HEK293 (cell line): ENCODE results near the gene CLPSL1.

Experiments
- EGR2 ChIP-seq: fragments of 450-650 bp; formaldehyde crosslinking; IDR thresholded peaks from 2 replicates; pipeline ENCODE4 v1.5.1; 2016; ENCODE audit warnings: low read depth, missing biosample characterization, missing genetic modification characterization
- GLIS1 ChIP-seq: fragments of 450-650 bp; formaldehyde crosslinking; IDR thresholded peaks from 2 replicates; pipeline ENCODE4 v1.5.1; 2016; ENCODE audit warnings: missing biosample characterization, missing genetic modification characterization
- HIC1 ChIP-seq: fragments of 450-650 bp; formaldehyde crosslinking; IDR thresholded peaks from 2 replicates; pipeline ENCODE4 v1.5.1; 2016; ENCODE audit warnings: missing biosample characterization, missing genetic modification characterization
- INSM2 ChIP-seq: fragments of 450-650 bp; formaldehyde crosslinking; IDR thresholded peaks from 2 replicates; pipeline ENCODE4 v1.5.1; 2016; ENCODE audit warnings: missing biosample characterization, missing genetic modification characterization
- KLF9 ChIP-seq: fragments of 450-650 bp; formaldehyde crosslinking; IDR thresholded peaks from 2 replicates; pipeline ENCODE4 v1.5.1; 2016; ENCODE audit warnings: missing biosample characterization, missing genetic modification characterization, low read depth
- PRDM4 ChIP-seq: fragments of 450-650 bp; formaldehyde crosslinking; IDR thresholded peaks from 2 replicates; pipeline ENCODE4 v1.5.1; 2017; ENCODE audit warnings: missing biosample characterization, missing genetic modification characterization
- ZBTB49 ChIP-seq: fragments of 450-650 bp; formaldehyde crosslinking; IDR thresholded peaks from 2 replicates; pipeline ENCODE4 v1.5.1; 2016; ENCODE audit warnings: missing biosample characterization, missing genetic modification characterization, low read depth
- ZEB2 ChIP-seq: fragments of 450-650 bp; formaldehyde crosslinking; IDR thresholded peaks from 2 replicates; pipeline ENCODE4 v1.5.1; 2016; ENCODE audit warnings: missing biosample characterization, missing genetic modification characterization
- ZNF10 ChIP-seq: fragments of 450-650 bp; formaldehyde crosslinking; IDR thresholded peaks from 2 replicates; pipeline ENCODE4 v1.5.1; 2017; ENCODE audit warnings: missing biosample characterization, missing genetic modification characterization
- ZNF2 ChIP-seq: fragments of 450-650 bp; formaldehyde crosslinking; IDR thresholded peaks from 2 replicates; pipeline ENCODE4 v1.5.1; 2016; ENCODE audit warnings: missing biosample characterization, missing genetic modification characterization
- ZNF221 ChIP-seq: fragments of 450-650 bp; formaldehyde crosslinking; IDR thresholded peaks from 2 replicates; pipeline ENCODE4 v1.5.1; 2017; ENCODE audit warnings: missing biosample characterization, missing genetic modification characterization, borderline replicate concordance
- ZNF24 ChIP-seq: fragments of 450-650 bp; formaldehyde crosslinking; IDR thresholded peaks from 2 replicates; pipeline ENCODE4 v1.5.1; 2016; ENCODE audit warnings: missing biosample characterization, missing genetic modification characterization
- ZNF341 ChIP-seq: fragments of 450-650 bp; formaldehyde crosslinking; IDR thresholded peaks from 2 replicates; pipeline ENCODE4; 2016; ENCODE audit warnings: low read depth, missing biosample characterization, missing genetic modification characterization
- ZNF354C ChIP-seq: fragments of 450-650 bp; formaldehyde crosslinking; IDR thresholded peaks from 2 replicates; pipeline ENCODE4 v1.5.1; 2016; ENCODE audit warnings: missing biosample characterization, missing genetic modification characterization, low read depth, borderline replicate concordance
- ZNF362 ChIP-seq: fragments of 450-650 bp; formaldehyde crosslinking; IDR thresholded peaks from 2 replicates; pipeline ENCODE4 v1.5.1; 2016; ENCODE audit warnings: missing biosample characterization, missing genetic modification characterization
- ZNF404 ChIP-seq: fragments of 450-650 bp; formaldehyde crosslinking; IDR thresholded peaks from 2 replicates; pipeline ENCODE4 v1.5.1; 2017; ENCODE audit warnings: missing biosample characterization, missing genetic modification characterization
- ZNF433 ChIP-seq: fragments of 450-650 bp; formaldehyde crosslinking; IDR thresholded peaks from 2 replicates; pipeline ENCODE4 v1.5.1; 2016; ENCODE audit warnings: missing biosample characterization, missing genetic modification characterization, low read depth
- ZNF510 ChIP-seq: fragments of 450-650 bp; formaldehyde crosslinking; IDR thresholded peaks from 2 replicates; pipeline ENCODE4 v1.5.1; 2018; ENCODE audit warnings: mild to moderate bottlenecking, missing genetic modification characterization, missing biosample characterization; ENCODE audit not compliant: insufficient replicate concordance
- ZNF521 ChIP-seq: fragments of 450-650 bp; formaldehyde crosslinking; IDR thresholded peaks from 2 replicates; pipeline ENCODE4 v1.5.1; 2017; ENCODE audit warnings: missing biosample characterization, mild to moderate bottlenecking, missing genetic modification characterization
- ZNF624 ChIP-seq: fragments of 450-650 bp; formaldehyde crosslinking; IDR thresholded peaks from 2 replicates; pipeline ENCODE4 v1.5.1; 2017; ENCODE audit warnings: missing biosample characterization, missing genetic modification characterization
- ZNF658 ChIP-seq: fragments of 450-650 bp; formaldehyde crosslinking; IDR thresholded peaks from 2 replicates; pipeline ENCODE4; 2016; ENCODE audit warnings: missing biosample characterization, missing genetic modification characterization
- ZNF677 ChIP-seq: fragments of 450-650 bp; IDR thresholded peaks from 2 replicates; pipeline ENCODE4 v1.5.0; 2018; ENCODE audit warnings: missing biosample characterization, mild to moderate bottlenecking, missing genetic modification characterization, moderate library complexity
- ZNF704 ChIP-seq: fragments of 450-650 bp; formaldehyde crosslinking; IDR thresholded peaks from 2 replicates; pipeline ENCODE4 v1.5.1; 2016; ENCODE audit warnings: missing biosample characterization, missing genetic modification characterization
- ZNF747 ChIP-seq: fragments of 450-650 bp; formaldehyde crosslinking; IDR thresholded peaks from 2 replicates; pipeline ENCODE4 v1.5.1; 2016; ENCODE audit warnings: missing biosample characterization, missing genetic modification characterization
- ZNF776 ChIP-seq: fragments of 450-650 bp; formaldehyde crosslinking; IDR thresholded peaks from 2 replicates; pipeline ENCODE4 v1.5.0; 2017; ENCODE audit warnings: missing biosample characterization, missing genetic modification characterization, borderline replicate concordance
- ZNF843 ChIP-seq: fragments of 450-650 bp; formaldehyde crosslinking; IDR thresholded peaks from 2 replicates; pipeline ENCODE4 v1.5.1; 2016; ENCODE audit warnings: missing biosample characterization, missing genetic modification characterization
- ZSCAN5A ChIP-seq: fragments of 450-650 bp; formaldehyde crosslinking; IDR thresholded peaks from 2 replicates; pipeline ENCODE4 v1.5.1; 2016; ENCODE audit warnings: missing biosample characterization, missing genetic modification characterization

The CLPSL1 gene

GRCh38 chr6:35776364-35777215, 4.2 kb upstream of the CLPSL1 start, which contains the start of gene CLPSL2 (continued):
- no peak for TF ChIP-seq INSM2 (tag by site-specific recombination)
- TF ChIP-seq EGR2 (tag by site-specific recombination), result no peak; the same call in 1 of the 2 replicates
- no peak for TF ChIP-seq ZNF341
- no peak for TF ChIP-seq ZNF24 (tag by site-specific recombination)
- no peak for TF ChIP-seq ZNF624
- TF ChIP-seq ZNF433 (tag by site-specific recombination), result no peak
- no peak for TF ChIP-seq ZNF658 (tag by site-specific recombination)
- TF ChIP-seq ZNF776 (tag by site-specific recombination), result no peak
- peak; percentile 29; the same call in 1 of the 2 replicates for TF ChIP-seq HIC1
- no peak for TF ChIP-seq ZSCAN5A (tag by site-specific recombination)
- TF ChIP-seq ZNF677 (tag by site-specific recombination), result no peak
- TF ChIP-seq ZNF2, result no peak
- TF ChIP-seq ZNF404 (tag by site-specific recombination), result no peak
- TF ChIP-seq ZNF354C (tag by site-specific recombination), result no peak
- TF ChIP-seq ZNF362 (tag by site-specific recombination), result no peak
- no peak for TF ChIP-seq ZBTB49 (tag by site-specific recombination)
- TF ChIP-seq KLF9, result peak; percentile 25; the same call in 1 of the 2 replicates
- TF ChIP-seq ZNF843 (tag by site-specific recombination), result no peak
- no peak for TF ChIP-seq PRDM4
- TF ChIP-seq GLIS1 (tag by site-specific recombination), result peak; percentile 63; the same call in 1 of the 2 replicates
- TF ChIP-seq ZNF10 (tag by site-specific recombination), result no peak
- TF ChIP-seq ZNF521 (tag by site-specific recombination), result no peak
- no peak for TF ChIP-seq ZNF221 (tag by site-specific recombination)
- no peak for TF ChIP-seq ZNF704
- 0 out of 2 replicates have a peak, but pooled peaks have one; percentile 23 for TF ChIP-seq ZEB2 (tag by site-specific recombination)
- TF ChIP-seq ZNF510 (tag by site-specific recombination), result no peak
- TF ChIP-seq ZNF747 (tag by site-specific recombination), result no peak
